ENCODE data around the gene QARS1.

Gene QARS1

GRCh38 chr3:49132073-49132436 is 27.5 kb upstream of the QARS1 start:
- Histone ChIP-seq H3K4me3 (ENCODE audit: low read depth in 1 of 2, low read length in 2 of 2) (peak overlapping the region; percentile 86), H3K27me3 (ENCODE audit: control insufficient read depth in 1 of 2, insufficient read depth in 2 of 2, low read length in 2 of 2) (no peaks in the 10 kb centered on the region), H3K4me1 (ENCODE audit: control insufficient read depth in 1 of 2, insufficient read depth in 2 of 2, low read length in 2 of 2) (peaks cover 9 to 18% of the 10 kb centered on the region in 2 donors), H3K9ac (ENCODE audit: low read depth in 1 of 2, low read length in 2 of 2) (peak overlapping the region; percentile 64 to 85), H3K27ac (ENCODE audit: low read depth, low read length) (no peak overlapping the region), H3K9me3 (ENCODE audit: control insufficient read depth in 1 of 2, low read length in 2 of 2) (no peaks in the 10 kb centered on the region), H3K36me3 (ENCODE audit: control insufficient read depth in 1 of 2, insufficient read depth in 2 of 2, low read length in 2 of 2) (peaks cover 0 to 15% of the 10 kb centered on the region in 2 donors)

GRCh38 chr3:49131576-49131975 is 27.0 kb upstream of the QARS1 start:
- Histone ChIP-seq H3K4me3 (ENCODE audit: low read depth in 1 of 2, low read length in 2 of 2) (peak overlapping the region; percentile 86), H3K27ac (ENCODE audit: low read depth, low read length) (no peak overlapping the region), H3K9me3 (ENCODE audit: control insufficient read depth in 1 of 2, low read length in 2 of 2) (no peaks in the 10 kb centered on the region), H3K27me3 (ENCODE audit: control insufficient read depth in 1 of 2, insufficient read depth in 2 of 2, low read length in 2 of 2) (no peaks in the 10 kb centered on the region), H3K36me3 (ENCODE audit: control insufficient read depth in 1 of 2, insufficient read depth in 2 of 2, low read length in 2 of 2) (peaks cover 0 to 15% of the 10 kb centered on the region in 2 donors), H3K9ac (ENCODE audit: low read depth in 1 of 2, low read length in 2 of 2) (peak overlapping the region in 1 of 2 donors; percentile 64), H3K4me1 (ENCODE audit: control insufficient read depth in 1 of 2, insufficient read depth in 2 of 2, low read length in 2 of 2) (peaks cover 9 to 18% of the 10 kb centered on the region in 2 donors)

GRCh38 chr3:49131040-49131439 is 26.5 kb upstream of the QARS1 start:
- H3K4me3 ChIP-seq (ENCODE audit: low read depth in 1 of 2, low read length in 2 of 2), result no peak overlapping the region
- H3K9ac ChIP-seq (ENCODE audit: low read depth in 1 of 2, low read length in 2 of 2), result no peak overlapping the region

GRCh38 chr3:49124991-49125670 is 20.6 kb upstream of the QARS1 start:
- Histone ChIP-seq H3K27ac (ENCODE audit: low read depth, low read length) (no peak overlapping the region), H3K9me3 (ENCODE audit: control insufficient read depth in 1 of 2, low read length in 2 of 2) (no peaks in the 10 kb centered on the region), H3K36me3 (ENCODE audit: control insufficient read depth in 1 of 2, insufficient read depth in 2 of 2, low read length in 2 of 2) (peaks cover 17 to 39% of the 10 kb centered on the region in 2 donors), H3K4me1 (ENCODE audit: control insufficient read depth in 1 of 2, insufficient read depth in 2 of 2, low read length in 2 of 2) (peaks cover 0 to 1% of the 10 kb centered on the region in 2 donors), H3K27me3 (ENCODE audit: control insufficient read depth in 1 of 2, insufficient read depth in 2 of 2, low read length in 2 of 2) (no peaks in the 10 kb centered on the region), H3K9ac (ENCODE audit: low read depth in 1 of 2, low read length in 2 of 2) (no peak overlapping the region), H3K4me3 (ENCODE audit: low read depth in 1 of 2, low read length in 2 of 2) (no peak overlapping the region)

More at GRCh38 chr3:49131040-49131439, 26.5 kb upstream of the QARS1 start:
- Histone ChIP-seq H3K4me1 (ENCODE audit: control insufficient read depth in 1 of 2, insufficient read depth in 2 of 2, low read length in 2 of 2) (peaks cover 9 to 18% of the 10 kb centered on the region in 2 donors), H3K27me3 (ENCODE audit: control insufficient read depth in 1 of 2, insufficient read depth in 2 of 2, low read length in 2 of 2) (no peaks in the 10 kb centered on the region), H3K27ac (ENCODE audit: low read depth, low read length) (no peak overlapping the region), H3K36me3 (ENCODE audit: control insufficient read depth in 1 of 2, insufficient read depth in 2 of 2, low read length in 2 of 2) (peaks cover 0 to 15% of the 10 kb centered on the region in 2 donors), H3K9me3 (ENCODE audit: control insufficient read depth in 1 of 2, low read length in 2 of 2) (no peaks in the 10 kb centered on the region)

- H3K4me3 ChIP-seq (ENCODE audit: low read depth in 1 of 2, low read length in 2 of 2), result no peak overlapping the region
- H3K9ac ChIP-seq (ENCODE audit: low read depth in 1 of 2, low read length in 2 of 2), result no peak overlapping the region
- H3K4me1 ChIP-seq (ENCODE audit: control insufficient read depth in 1 of 2, insufficient read depth in 2 of 2, low read length in 2 of 2), result peaks cover 9 to 10% of the 10 kb centered on the region in 2 donors
- no peaks in the 10 kb centered on the region for H3K9me3 ChIP-seq (ENCODE audit: control insufficient read depth in 1 of 2, low read length in 2 of 2)
- no peaks in the 10 kb centered on the region for H3K27me3 ChIP-seq (ENCODE audit: control insufficient read depth in 1 of 2, insufficient read depth in 2 of 2, low read length in 2 of 2)
- H3K27ac ChIP-seq (ENCODE audit: low read depth, low read length), result no peak overlapping the region
- peaks cover 17 to 33% of the 10 kb centered on the region in 2 donors for H3K36me3 ChIP-seq (ENCODE audit: control insufficient read depth in 1 of 2, insufficient read depth in 2 of 2, low read length in 2 of 2)
These were observed 19.6 kb upstream of the QARS1 start for GRCh38 chr3:49124203-49124602.

GRCh38 chr3:49123687-49124086 is 19.1 kb upstream of the QARS1 start:
- H3K4me1 ChIP-seq (ENCODE audit: control insufficient read depth in 1 of 2, insufficient read depth in 2 of 2, low read length in 2 of 2), result peaks cover 13 to 15% of the 10 kb centered on the region in 2 donors
- H3K9ac ChIP-seq (ENCODE audit: low read depth in 1 of 2, low read length in 2 of 2), result no peak overlapping the region
- no peak overlapping the region for H3K27ac ChIP-seq (ENCODE audit: low read depth, low read length)
- peaks cover 20 to 33% of the 10 kb centered on the region in 2 donors for H3K36me3 ChIP-seq (ENCODE audit: control insufficient read depth in 1 of 2, insufficient read depth in 2 of 2, low read length in 2 of 2)
- H3K4me3 ChIP-seq (ENCODE audit: low read depth in 1 of 2, low read length in 2 of 2), result no peak overlapping the region
- H3K27me3 ChIP-seq (ENCODE audit: control insufficient read depth in 1 of 2, insufficient read depth in 2 of 2, low read length in 2 of 2), result no peaks in the 10 kb centered on the region
- no peaks in the 10 kb centered on the region for H3K9me3 ChIP-seq (ENCODE audit: control insufficient read depth in 1 of 2, low read length in 2 of 2)

- no peaks in the 10 kb centered on the region for H3K27me3 ChIP-seq (ENCODE audit: control insufficient read depth in 1 of 2, insufficient read depth in 2 of 2, low read length in 2 of 2)
- no peak overlapping the region for H3K27ac ChIP-seq (ENCODE audit: low read depth, low read length)
- no peaks in the 10 kb centered on the region for H3K9me3 ChIP-seq (ENCODE audit: control insufficient read depth in 1 of 2, low read length in 2 of 2)
- H3K4me1 ChIP-seq (ENCODE audit: control insufficient read depth in 1 of 2, insufficient read depth in 2 of 2, low read length in 2 of 2), result peaks cover 13 to 15% of the 10 kb centered on the region in 2 donors
- H3K9ac ChIP-seq (ENCODE audit: low read depth in 1 of 2, low read length in 2 of 2), result no peak overlapping the region
- peaks cover 21 to 31% of the 10 kb centered on the region in 2 donors for H3K36me3 ChIP-seq (ENCODE audit: control insufficient read depth in 1 of 2, insufficient read depth in 2 of 2, low read length in 2 of 2)
- no peak overlapping the region for H3K4me3 ChIP-seq (ENCODE audit: low read depth in 1 of 2, low read length in 2 of 2)
These were observed 18.5 kb upstream of the QARS1 start for GRCh38 chr3:49122886-49123545.

GRCh38 chr3:49122451-49122850 is 17.9 kb upstream of the QARS1 start:
- Histone ChIP-seq H3K4me1 (ENCODE audit: control insufficient read depth in 1 of 2, insufficient read depth in 2 of 2, low read length in 2 of 2) (peaks cover 13 to 15% of the 10 kb centered on the region in 2 donors), H3K9me3 (ENCODE audit: control insufficient read depth in 1 of 2, low read length in 2 of 2) (no peaks in the 10 kb centered on the region), H3K4me3 (ENCODE audit: low read depth in 1 of 2, low read length in 2 of 2) (no peak overlapping the region), H3K27ac (ENCODE audit: low read depth, low read length) (no peak overlapping the region), H3K27me3 (ENCODE audit: control insufficient read depth in 1 of 2, insufficient read depth in 2 of 2, low read length in 2 of 2) (no peaks in the 10 kb centered on the region), H3K36me3 (ENCODE audit: control insufficient read depth in 1 of 2, insufficient read depth in 2 of 2, low read length in 2 of 2) (peaks cover 26 to 36% of the 10 kb centered on the region in 2 donors), H3K9ac (ENCODE audit: low read depth in 1 of 2, low read length in 2 of 2) (no peak overlapping the region)

- Histone ChIP-seq H3K4me1 (ENCODE audit: control insufficient read depth in 1 of 2, insufficient read depth in 2 of 2, low read length in 2 of 2) (peaks cover 13 to 15% of the 10 kb centered on the region in 2 donors), H3K27me3 (ENCODE audit: control insufficient read depth in 1 of 2, insufficient read depth in 2 of 2, low read length in 2 of 2) (no peaks in the 10 kb centered on the region), H3K36me3 (ENCODE audit: control insufficient read depth in 1 of 2, insufficient read depth in 2 of 2, low read length in 2 of 2) (peaks cover 30 to 41% of the 10 kb centered on the region in 2 donors), H3K9ac (ENCODE audit: low read depth in 1 of 2, low read length in 2 of 2) (no peak overlapping the region), H3K9me3 (ENCODE audit: control insufficient read depth in 1 of 2, low read length in 2 of 2) (no peaks in the 10 kb centered on the region), H3K4me3 (ENCODE audit: low read depth in 1 of 2, low read length in 2 of 2) (no peak overlapping the region), H3K27ac (ENCODE audit: low read depth, low read length) (no peak overlapping the region)
These were observed 17.5 kb upstream of the QARS1 start for GRCh38 chr3:49122022-49122421.

GRCh38 chr3:49121132-49121736 is 16.7 kb upstream of the QARS1 start:
- Histone ChIP-seq H3K27ac (ENCODE audit: low read depth, low read length) (peak overlapping the region; percentile 95), H3K36me3 (ENCODE audit: control insufficient read depth in 1 of 2, insufficient read depth in 2 of 2, low read length in 2 of 2) (peaks cover 37 to 49% of the 10 kb centered on the region in 2 donors), H3K27me3 (ENCODE audit: control insufficient read depth in 1 of 2, insufficient read depth in 2 of 2, low read length in 2 of 2) (no peaks in the 10 kb centered on the region), H3K9me3 (ENCODE audit: control insufficient read depth in 1 of 2, low read length in 2 of 2) (no peaks in the 10 kb centered on the region), H3K4me1 (ENCODE audit: control insufficient read depth in 1 of 2, insufficient read depth in 2 of 2, low read length in 2 of 2) (peaks cover 13 to 15% of the 10 kb centered on the region in 2 donors), H3K9ac (ENCODE audit: low read depth in 1 of 2, low read length in 2 of 2) (peak overlapping the region in 1 of 2 donors; percentile 96), H3K4me3 (ENCODE audit: low read depth in 1 of 2, low read length in 2 of 2) (peak overlapping the region; percentile 46 to 96)
